Gastrocnemius medialis (tissue), 4 donors: ENCODE measurements around the gene COPG1. TPM values are rescaled to one million over a fixed set of nuclear protein-coding genes. Genes with fewer than 3 reads are reported as not detected.
A peak's percentile ranks its signal among the peaks of the same experiment; 100 is the strongest.

Experiments used
- ATAC-seq, 2 donors: fragments of 150-250 bp; one replicate each; pipeline ENCODE4 v1.9.1; 2016
- DNase-seq, 2 donors: peaks; one replicate each; pipeline ENCODE4 v3.0.0-alpha.2; 2019
- H3K27ac ChIP-seq, 4 donors: fragments of 200-600 bp; sonication (generic); 1 replicate in 1 of 4; 2 replicates in 3 of 4; pipeline ENCODE4 v1.5.1; 2016 to 2018; ENCODE audit warnings: mild to moderate bottlenecking in 2 of 4, moderate library complexity in 1 of 4
- H3K27me3 ChIP-seq, 3 donors: fragments of 200-600 bp; sonication (generic) in 2 of 3; 1 replicate in 1 of 3; 2 replicates in 2 of 3; pipeline versions ENCODE4 v1.5.1 to v1.6.0; 2016 to 2019; ENCODE audit warnings: mild to moderate bottlenecking in 1 of 3, moderate library complexity in 1 of 3
- H3K36me3 ChIP-seq, 2 donors: fragments of 200-600 bp; sonication (generic) in 1 of 2; one replicate each; pipeline ENCODE4 v1.5.1; 2017 to 2018
- H3K4me1 ChIP-seq, 2 donors: fragments of 200-600 bp; sonication (generic) in 1 of 2; one replicate each; pipeline ENCODE4 v1.5.1; 2016 to 2017; ENCODE audit warnings: mild to moderate bottlenecking in 2 of 2
- H3K4me3 ChIP-seq, 4 donors: fragments of 200-600 bp; sonication (generic) in 3 of 4; 1 replicate in 1 of 4; 2 replicates in 3 of 4; pipeline ENCODE4 v1.5.1; 2016 to 2019; ENCODE audit warnings: mild to moderate bottlenecking in 2 of 4
- H3K9me3 ChIP-seq, 3 donors: fragments of 200-600 bp; sonication (generic) in 2 of 3; 1 replicate in 1 of 3; 2 replicates in 2 of 3; pipeline ENCODE4 v1.5.1; 2016 to 2019
- CTCF ChIP-seq, 5 experiments: fragments of 450-650 bp in 3 of 5; fragments of 200-600 bp in 2 of 5; sonication (generic) in 2 of 5; IDR thresholded peaks in 4 of 5; conservative IDR thresholded peaks in 1 of 5; 1 replicate in 4 of 5; 2 replicates in 1 of 5; pipeline ENCODE4 v1.5.1; 2016 to 2019; ENCODE audit warnings: antibody characterized with exemption in 5 of 5, mild to moderate bottlenecking in 3 of 5, moderate library complexity in 3 of 5
- POLR2A ChIP-seq, 2 donors: fragments of 450-650 bp; IDR thresholded peaks; one replicate each; pipeline ENCODE4 v1.6.1; 2017; ENCODE audit warnings: antibody characterized with exemption in 2 of 2, mild to moderate bottlenecking in 2 of 2, moderate library complexity in 2 of 2
- in situ Hi-C, 4 donors: fragments of 200-750 bp; cut with MboI; loops; one replicate each; pipeline versions ENCODE4 v1.15.0 to v1.8.0; 2017; ENCODE audit warnings: low sequenced_read_pairs in 4 of 4
- intact Hi-C: fragments of 100-400 bp; cut with DNase I; formaldehyde crosslinking; loops from one replicate; pipeline ENCODE4 v1.15.1; 2023; ENCODE audit warnings: low total_unique reads
- total RNA-seq, 4 donors: library from RNA; depleted of rRNA; stranded (reverse); fragments of >200 nt; gene quantifications; one replicate each; pipeline versions ENCODE4 v1.1.0 to v1.2.3, GENCODE V29; 2016

COPG1 gene
- total RNA-seq, 4 donors from 2014 or later = 59.7 to 101 (median 79.8) TPM

GRCh38 chr3:129317014-129317771, 67.8 kb downstream of the COPG1 start:
- intact Hi-C loops = loop anchor here (5.0 kb wide), 2 partner anchors 125 to 195 kb away; partner anchors contain the start of genes IFT122 and RAB43
- Histone ChIP-seq H3K4me3 (peak overlapping the region; percentile 76 to 93 (median 89)), H3K9me3 (no peaks in the 10 kb centered on the region), H3K27me3 (no peaks in the 10 kb centered on the region), H3K36me3 (peaks cover 0 to 6% of the 10 kb centered on the region in 2 donors), H3K4me1 (peaks cover 18 to 25% of the 10 kb centered on the region in 2 donors), H3K27ac (peak overlapping the region; percentile 96 to 99 (median 98))
- in situ Hi-C loops = no loop called here
- DNase-seq (no peak), ATAC-seq (no peak)
- no peak for TF ChIP-seq POLR2A (IDR thresholded peaks at IDR 0.05)

GRCh38 chr3:129317848-129318247, 68.4 kb downstream of the COPG1 start:
- Histone ChIP-seq H3K4me1 (peaks cover 18 to 25% of the 10 kb centered on the region in 2 donors), H3K4me3 (no peak overlapping the region), H3K36me3 (peaks cover 0 to 6% of the 10 kb centered on the region in 2 donors), H3K27me3 (no peaks in the 10 kb centered on the region), H3K9me3 (no peaks in the 10 kb centered on the region), H3K27ac (no peak overlapping the region)
- TF ChIP-seq POLR2A (IDR thresholded peaks at IDR 0.05) (no peak), CTCF (IDR thresholded peaks at IDR 0.05 in 4 of 5, conservative IDR thresholded peaks at IDR 0.05 in 1 of 5) (no peak)
- DNase-seq = no peak
- intact Hi-C loops (loop anchor here (5.0 kb wide), 2 partner anchors 124 to 196 kb away; partner anchors contain the start of genes IFT122 and RAB43), in situ Hi-C loops (no loop called here)
- no peak for ATAC-seq

GRCh38 chr3:129318921-129319320, 69.5 kb downstream of the COPG1 start:
- in situ Hi-C loops (no loop called here), intact Hi-C loops (loop anchor here (5.0 kb wide), 2 partner anchors 123 to 197 kb away; partner anchors contain the start of genes IFT122 and RAB43)
- DNase-seq (no peak), ATAC-seq (no peak)
- peaks cover 12 to 18% of the 10 kb centered on the region in 2 donors for H3K4me1 ChIP-seq
- no peaks in the 10 kb centered on the region for H3K27me3 ChIP-seq
- H3K4me3 ChIP-seq = no peak overlapping the region
- no peaks in the 10 kb centered on the region for H3K9me3 ChIP-seq
- peaks cover 0 to 6% of the 10 kb centered on the region in 2 donors for H3K36me3 ChIP-seq
- no peak for TF ChIP-seq POLR2A (IDR thresholded peaks at IDR 0.05)
- TF ChIP-seq CTCF (IDR thresholded peaks at IDR 0.05 in 4 of 5, conservative IDR thresholded peaks at IDR 0.05 in 1 of 5) = no peak
- no peak overlapping the region for H3K27ac ChIP-seq

GRCh38 chr3:129320261-129320660, 70.9 kb downstream of the COPG1 start:
- intact Hi-C loops (no loop called here), in situ Hi-C loops (no loop called here)
- peaks cover 0 to 6% of the 10 kb centered on the region in 2 donors for H3K36me3 ChIP-seq

More at GRCh38 chr3:129320261-129320660, 70.9 kb downstream of the COPG1 start:
- no peaks in the 10 kb centered on the region for H3K27me3 ChIP-seq
- DNase-seq (no peak), ATAC-seq (no peak)
- TF ChIP-seq CTCF (IDR thresholded peaks at IDR 0.05 in 4 of 5, conservative IDR thresholded peaks at IDR 0.05 in 1 of 5) = no peak
- no peak for TF ChIP-seq POLR2A (IDR thresholded peaks at IDR 0.05)
- no peaks in the 10 kb centered on the region for H3K9me3 ChIP-seq
- no peak overlapping the region for H3K4me3 ChIP-seq
- H3K27ac ChIP-seq = no peak overlapping the region
- peaks cover 4 to 12% of the 10 kb centered on the region in 2 donors for H3K4me1 ChIP-seq
